ENCODE results near the gene RNPS1. TPM values are rescaled to one million over a fixed set of nuclear protein-coding genes. Genes with fewer than 3 reads are reported as not detected.

The RNPS1 gene
- total RNA-seq, 4 donors from 2014 or later, result 127 to 158 (median 141) TPM

DNA sequence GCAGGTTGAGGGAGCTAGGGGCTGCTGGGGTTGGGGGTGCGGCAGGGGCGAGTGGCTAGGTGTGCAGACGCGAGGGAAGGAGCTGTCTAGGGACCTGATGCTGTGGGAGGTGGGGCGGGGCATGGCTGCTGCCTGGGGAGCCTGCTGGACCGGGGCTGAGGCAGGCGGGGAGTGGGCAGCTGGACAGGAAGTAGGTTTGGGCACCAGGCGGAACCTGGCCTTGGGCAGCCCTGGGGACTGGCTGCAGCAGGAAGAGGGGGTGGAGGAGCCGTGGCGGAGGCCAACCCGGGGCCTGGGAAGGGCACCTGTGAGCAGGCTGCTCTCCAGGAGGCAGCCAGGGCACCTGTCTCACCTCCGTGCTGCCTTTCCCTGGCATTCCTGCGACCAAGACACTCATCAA, 37.5 kb downstream of the RNPS1 start:
- TF ChIP-seq POLR2A (IDR thresholded peaks at IDR 0.05), result peak in 1 of 2 donors; percentile 34
- TF ChIP-seq, protein P1, sequence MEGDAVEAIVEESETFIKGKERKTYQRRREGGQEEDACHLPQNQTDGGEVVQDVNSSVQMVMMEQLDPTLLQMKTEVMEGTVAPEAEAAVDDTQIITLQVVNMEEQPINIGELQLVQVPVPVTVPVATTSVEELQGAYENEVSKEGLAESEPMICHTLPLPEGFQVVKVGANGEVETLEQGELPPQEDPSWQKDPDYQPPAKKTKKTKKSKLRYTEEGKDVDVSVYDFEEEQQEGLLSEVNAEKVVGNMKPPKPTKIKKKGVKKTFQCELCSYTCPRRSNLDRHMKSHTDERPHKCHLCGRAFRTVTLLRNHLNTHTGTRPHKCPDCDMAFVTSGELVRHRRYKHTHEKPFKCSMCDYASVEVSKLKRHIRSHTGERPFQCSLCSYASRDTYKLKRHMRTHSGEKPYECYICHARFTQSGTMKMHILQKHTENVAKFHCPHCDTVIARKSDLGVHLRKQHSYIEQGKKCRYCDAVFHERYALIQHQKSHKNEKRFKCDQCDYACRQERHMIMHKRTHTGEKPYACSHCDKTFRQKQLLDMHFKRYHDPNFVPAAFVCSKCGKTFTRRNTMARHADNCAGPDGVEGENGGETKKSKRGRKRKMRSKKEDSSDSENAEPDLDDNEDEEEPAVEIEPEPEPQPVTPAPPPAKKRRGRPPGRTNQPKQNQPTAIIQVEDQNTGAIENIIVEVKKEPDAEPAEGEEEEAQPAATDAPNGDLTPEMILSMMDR (IDR thresholded peaks at IDR 0.05), result no peak
- no peaks in the 10 kb centered on the region for H3K9me3 ChIP-seq
- WGBS, 2 donors, result 53 to 61% methylated on average over 5 to 10 of the region's 13 CpGs
- H3K36me3 ChIP-seq, result peaks cover 49 to 56% of the 10 kb centered on the region in 2 donors
- H3K27ac ChIP-seq, result peak overlapping the region; percentile 91 to 100 (median 98)
- peaks cover 40 to 46% of the 10 kb centered on the region in 2 donors for H3K4me1 ChIP-seq
- no peaks in the 10 kb centered on the region for H3K27me3 ChIP-seq
- no peak overlapping the region for H3K4me3 ChIP-seq (replicated peaks in 1 of 3)
- peak; percentile 97 to 98 for DNase-seq
- intact Hi-C loops (cut with DNase I), result no loop called here

DNA sequence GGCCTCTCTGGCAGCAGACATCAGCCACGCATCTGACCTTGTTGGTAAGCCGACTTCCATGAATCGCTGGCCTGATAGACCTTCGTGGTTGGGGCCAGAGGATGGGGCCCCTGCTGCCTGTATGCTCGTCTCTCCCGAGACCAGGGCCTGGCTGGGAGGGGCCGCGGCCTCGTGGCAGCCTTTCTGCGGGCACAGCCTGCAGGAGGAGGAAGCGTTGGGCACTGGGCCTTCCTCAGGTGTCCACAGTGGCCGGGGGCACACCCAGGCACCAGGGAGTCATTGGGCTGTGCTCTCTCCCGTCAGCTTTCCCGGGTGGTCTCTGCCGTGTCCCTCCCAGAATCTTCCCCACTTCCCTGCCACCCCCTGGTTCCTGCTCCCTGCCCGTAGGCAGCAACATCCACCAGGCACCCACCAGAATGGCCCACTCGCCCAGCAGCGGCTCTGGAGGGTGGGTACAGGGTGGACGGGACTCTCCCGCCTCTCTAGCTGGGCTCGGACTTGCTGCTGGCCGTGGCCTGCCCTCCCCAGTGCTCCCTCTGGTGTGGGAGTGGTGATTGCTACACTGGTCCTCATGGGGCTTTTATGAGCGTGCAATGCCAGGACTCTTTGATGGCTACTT, 38.2 kb downstream of the RNPS1 start:
- intact Hi-C loops (cut with DNase I), result no loop called here
- Histone ChIP-seq H3K9me3 (no peaks in the 10 kb centered on the region), H3K4me3 (replicated peaks in 1 of 3) (no peak overlapping the region), H3K27ac (peak overlapping the region; percentile 91 to 100 (median 98)), H3K4me1 (peaks cover 45 to 52% of the 10 kb centered on the region in 2 donors), H3K36me3 (peaks cover 42 to 50% of the 10 kb centered on the region in 2 donors), H3K27me3 (no peaks in the 10 kb centered on the region)
- no peak for DNase-seq
- TF ChIP-seq, protein P1 (IDR thresholded peaks at IDR 0.05), result no peak
- no peak for TF ChIP-seq POLR2A (IDR thresholded peaks at IDR 0.05)
- WGBS, 2 donors, result 87 to 91% methylated on average over 11 to 19 of the region's 23 CpGs

- Histone ChIP-seq H3K27ac (peak overlapping the region in 2 of 3 donors; percentile 91 to 98), H3K36me3 (peaks cover 36 to 43% of the 10 kb centered on the region in 2 donors), H3K4me3 (replicated peaks in 1 of 3) (no peak overlapping the region), H3K9me3 (no peaks in the 10 kb centered on the region), H3K4me1 (peaks cover 49 to 58% of the 10 kb centered on the region in 2 donors), H3K27me3 (no peaks in the 10 kb centered on the region)
- no peak for DNase-seq
- WGBS, 2 donors, result 76 to 87% methylated on average over 3 to 11 of the region's 12 CpGs
- TF ChIP-seq, protein P1 (IDR thresholded peaks at IDR 0.05), result no peak
- intact Hi-C loops (cut with DNase I), result no loop called here
These were observed 38.8 kb downstream of the RNPS1 start for GRCh38 chr16:2229091-2229490.

- peaks cover 47 to 55% of the 10 kb centered on the region in 2 donors for H3K4me1 ChIP-seq
- H3K36me3 ChIP-seq, result peaks cover 28 to 36% of the 10 kb centered on the region in 2 donors
- no peaks in the 10 kb centered on the region for H3K9me3 ChIP-seq
- H3K27ac ChIP-seq, result peak overlapping the region in 1 of 3 donors; percentile 28
- no peak for DNase-seq
- no peaks in the 10 kb centered on the region for H3K27me3 ChIP-seq
- WGBS, 2 donors, result 87 to 91% methylated on average over 10 to 19 of the region's 25 CpGs
- intact Hi-C loops (cut with DNase I), result no loop called here
- no peak overlapping the region for H3K4me3 ChIP-seq (replicated peaks in 1 of 3)
- no peak for TF ChIP-seq POLR2A (IDR thresholded peaks at IDR 0.05)
- TF ChIP-seq, protein P1 (IDR thresholded peaks at IDR 0.05), result no peak
These were observed 39.6 kb downstream of the RNPS1 start for GRCh38 chr16:2228161-2228824.

GRCh38 chr16:2226918-2227317, 41.0 kb downstream of the RNPS1 start:
- WGBS, 2 donors, result 87 to 88% methylated on average over 6 of the region's 6 CpGs
- intact Hi-C loops (cut with DNase I), result no loop called here
- TF ChIP-seq, protein P1 (IDR thresholded peaks at IDR 0.05), result no peak
- TF ChIP-seq POLR2A (IDR thresholded peaks at IDR 0.05), result no peak
- Histone ChIP-seq H3K4me1 (peaks cover 35 to 45% of the 10 kb centered on the region in 2 donors), H3K36me3 (peaks cover 19 to 27% of the 10 kb centered on the region in 2 donors), H3K9me3 (no peaks in the 10 kb centered on the region), H3K4me3 (replicated peaks in 1 of 3) (no peak overlapping the region), H3K27me3 (no peaks in the 10 kb centered on the region), H3K27ac (no peak overlapping the region)
- DNase-seq, result no peak

All from thyroid gland (tissue), 4 donors.